T-cell (primary cell): ENCODE results near the gene CCSER1. TPM values are rescaled to one million over a fixed set of nuclear protein-coding genes. Genes with fewer than 3 reads are reported as not detected.
"Not testable (repeated sequence)": the region's sequence is repeated elsewhere in the genome, so short reads cannot be mapped to it uniquely, and the experiment has no call there.

ENCODE experiments used
- ATAC-seq, 4 experiments: fragments of 200-7000 bp in 3 of 4; fragments of 150-1000 bp in 1 of 4; cut with Tn5 transposase; replicated peaks in 1 of 4; 1 replicate in 3 of 4; 2 replicates in 1 of 4; pipeline ENCODE4 v1.10.0; 2021; ENCODE audit warnings: moderate library complexity in 3 of 4, mild to moderate bottlenecking in 2 of 4, moderate number of reproducible peaks in 1 of 4
- CTCF ChIA-PET, 2 donors: fragments of 300-600 bp; sonication (Branson Sonifier 250); formaldehyde crosslinking; loops; one replicate each; lab custom pipeline; 2022; ENCODE audit warnings: antibody characterized with exemption in 2 of 2; lab: Charles Lee
- POLR2A ChIA-PET, 2 donors: fragments of 300-600 bp; sonication (Branson Sonifier 250); formaldehyde crosslinking; loops; one replicate each; lab custom pipeline; 2022; ENCODE audit warnings: antibody characterized with exemption in 2 of 2; lab: Charles Lee
- DNase-seq, 35 experiments: peaks; one replicate each; pipeline versions ENCODE4 v3.0.0 to v3.0.0-alpha.2; 2013 to 2023
- H3K27ac ChIP-seq: one replicate; pipeline ENCODE4 v1.5.1; 2013; ENCODE audit warnings: low read length
- H3K27me3 ChIP-seq, 2 experiments: replicated peaks in 1 of 2; 1 replicate in 1 of 2; 2 replicates in 1 of 2; pipeline versions ENCODE4 v1.6.1 to v1.7.0; 2013; ENCODE audit warnings: low read length in 1 of 2, mixed read lengths in 1 of 2; ENCODE audit not compliant: control insufficient read depth in 2 of 2, insufficient read depth in 2 of 2; ENCODE audit errors: extremely low read depth in 1 of 2
- H3K36me3 ChIP-seq, 2 donors: 1 replicate in 1 of 2; 2 replicates in 1 of 2; pipeline versions ENCODE4 v1.6.1 to v1.7.0; 2013; ENCODE audit warnings: low read length in 1 of 2; ENCODE audit not compliant: control insufficient read depth in 2 of 2, insufficient read depth in 1 of 2; ENCODE audit errors: extremely low read depth in 1 of 2
- H3K4me1 ChIP-seq, 2 experiments: 1 replicate in 1 of 2; 2 replicates in 1 of 2; pipeline versions ENCODE4 v1.6.1 to v1.7.0; 2013; ENCODE audit warnings: low read length in 2 of 2, mixed read lengths in 1 of 2; ENCODE audit not compliant: insufficient read depth in 2 of 2, control insufficient read depth in 1 of 2; ENCODE audit errors: extremely low read depth in 1 of 2
- H3K4me3 ChIP-seq, 2 donors: 1 replicate in 1 of 2; 2 replicates in 1 of 2; pipeline versions ENCODE4 v1.5.1 to v1.7.0; 2013; ENCODE audit warnings: mild to moderate bottlenecking in 2 of 2, low read length in 1 of 2, moderate library complexity in 1 of 2; ENCODE audit not compliant: control insufficient read depth in 1 of 2; ENCODE audit errors: extremely low read depth in 1 of 2
- H3K9me3 ChIP-seq: 2 replicates; pipeline ENCODE4 v1.7.0; 2013
- H3K27ac Mint-ChIP-seq, 2 donors: one replicate each; pipeline ENCODE4 v1.8.0; 2020 to 2021; ENCODE audit warnings: mild to moderate bottlenecking in 2 of 2, mixed read lengths in 2 of 2
- H3K27me3 Mint-ChIP-seq, 2 donors: one replicate each; pipeline ENCODE4 v1.8.0; 2021 to 2022; ENCODE audit warnings: mixed read lengths in 2 of 2
- H3K36me3 Mint-ChIP-seq: one replicate; pipeline ENCODE4 v1.8.0; 2021; ENCODE audit warnings: mixed read lengths
- H3K4me1 Mint-ChIP-seq, 3 donors: one replicate each; pipeline ENCODE4 v1.8.0; 2020 to 2022; ENCODE audit warnings: mixed read lengths in 3 of 3, mild to moderate bottlenecking in 1 of 3
- H3K4me3 Mint-ChIP-seq, 3 donors: one replicate each; pipeline ENCODE4 v1.8.0; 2020 to 2022; ENCODE audit warnings: mild to moderate bottlenecking in 3 of 3, mixed read lengths in 3 of 3, moderate library complexity in 3 of 3
- H3K9me3 Mint-ChIP-seq, 3 donors: one replicate each; pipeline ENCODE4 v1.8.0; 2020 to 2022; ENCODE audit warnings: mixed read lengths in 3 of 3
- WGBS: methylation state at CpG from one replicate; pipeline ENCODE4 v1.1.5; 2013; ENCODE audit warnings: missing lambda C conversion rate; ENCODE audit not compliant: insufficient coverage; 5-methylcytosine and 5-hydroxymethylcytosine counted together
- total RNA-seq, 35 experiments: library from RNA in 6 of 35; stranded (reverse) in 6 of 35; fragments of 120-200 nt in 1 of 35; gene quantifications; one replicate each; pipeline versions ENCODE4 v1.2.1 to v1.2.4 and lab custom pipeline; 2013 to 2026

The CCSER1 gene
- total RNA-seq, 5 donors from 2014 or later (not counting 1 experiment from before 2014, with no cell fraction given), result 0.35 to 1.4 (median 0.98) TPM

GRCh38 chr4:90474484-90474883, 347.3 kb downstream of the CCSER1 start:
- Histone ChIP-seq H3K9me3 (no peaks in the 10 kb centered on the region), H3K27ac (no peak overlapping the region)
- WGBS, result no CpG with 5 or more reads among the region's 1 CpG

DNA sequence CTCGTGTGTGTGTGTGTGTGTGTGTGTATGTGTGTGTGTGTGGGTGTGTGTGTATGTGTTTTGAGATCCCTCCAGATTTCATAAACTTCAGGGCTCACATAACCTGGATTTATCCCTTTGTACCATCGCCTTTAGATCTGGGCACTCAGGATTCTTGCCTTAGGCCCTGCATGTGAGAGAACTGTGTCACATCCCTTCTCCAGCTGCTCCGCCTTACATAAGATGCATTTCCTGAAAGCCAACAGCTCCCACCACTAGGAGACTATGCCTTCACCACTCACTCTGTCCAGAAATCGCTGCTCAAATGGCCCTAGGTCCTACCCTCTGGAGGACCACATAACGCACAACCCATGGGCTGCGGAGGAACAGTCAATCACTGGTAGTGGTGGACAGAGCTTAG, 348.8 kb downstream of the CCSER1 start:
- H3K4me1 Mint-ChIP-seq, result no peaks in the 10 kb centered on the region
- 83% methylated on average over 4 of the region's 6 CpGs for WGBS
- H3K4me1 ChIP-seq, result no peaks in the 10 kb centered on the region
- ChIA-PET CTCF (no interaction called here), POLR2A (no interaction called here)
- H3K36me3 Mint-ChIP-seq, result no peaks in the 10 kb centered on the region
- H3K9me3 ChIP-seq, result no peaks in the 10 kb centered on the region
- no peak overlapping the region for H3K4me3 Mint-ChIP-seq
- ATAC-seq (no peak), DNase-seq (no peak)
- H3K27me3 Mint-ChIP-seq, result no peaks in the 10 kb centered on the region
- H3K4me3 ChIP-seq, result no peak overlapping the region
- peaks cover 0 to 9% (median 2%) of the 10 kb centered on the region in 3 donors for H3K9me3 Mint-ChIP-seq
- no peak overlapping the region for H3K27ac ChIP-seq
- no peaks in the 10 kb centered on the region for H3K36me3 ChIP-seq
- no peak overlapping the region for H3K27ac Mint-ChIP-seq
- no peaks in the 10 kb centered on the region for H3K27me3 ChIP-seq

More at GRCh38 chr4:90474484-90474883, 347.3 kb downstream of the CCSER1 start:
- ATAC-seq (no peak), DNase-seq (no peak)
- H3K36me3 ChIP-seq, result no peaks in the 10 kb centered on the region
- Mint-ChIP-seq H3K36me3 (no peaks in the 10 kb centered on the region), H3K27ac (no peak overlapping the region), H3K4me1 (no peaks in the 10 kb centered on the region), H3K9me3 (peaks cover 0 to 5% (median 1%) of the 10 kb centered on the region in 3 donors), H3K27me3 (no peaks in the 10 kb centered on the region), H3K4me3 (no peak overlapping the region)
- ChIA-PET CTCF (no interaction called here), POLR2A (no interaction called here)
- no peak overlapping the region for H3K4me3 ChIP-seq
- H3K27me3 ChIP-seq, result no peaks in the 10 kb centered on the region
- no peaks in the 10 kb centered on the region for H3K4me1 ChIP-seq

- H3K4me3 ChIP-seq, result no peak overlapping the region
- H3K4me1 Mint-ChIP-seq, result no peaks in the 10 kb centered on the region
- ChIA-PET POLR2A (no interaction called here), CTCF (no interaction called here)
- H3K36me3 ChIP-seq, result no peaks in the 10 kb centered on the region
- no CpG with 5 or more reads among the region's 4 CpGs for WGBS
- H3K27ac ChIP-seq, result no peak overlapping the region
- H3K27me3 ChIP-seq, result no peaks in the 10 kb centered on the region
- no peaks in the 10 kb centered on the region for H3K27me3 Mint-ChIP-seq
- no peak overlapping the region for H3K27ac Mint-ChIP-seq
- H3K4me1 ChIP-seq, result no peaks in the 10 kb centered on the region
- no peaks in the 10 kb centered on the region for H3K36me3 Mint-ChIP-seq
- no peak for ATAC-seq
- peaks cover 0 to 9% (median 3%) of the 10 kb centered on the region in 3 donors for H3K9me3 Mint-ChIP-seq
- no peaks in the 10 kb centered on the region for H3K9me3 ChIP-seq
- no peak overlapping the region for H3K4me3 Mint-ChIP-seq
- DNase-seq, result no peak
Observed at GRCh38 chr4:90476586-90476985, 349.4 kb downstream of the CCSER1 start.

- H3K27ac ChIP-seq, H3K4me3 ChIP-seq, DNase-seq, ATAC-seq, H3K9me3 ChIP-seq, H3K27me3 ChIP-seq, H3K36me3 Mint-ChIP-seq, H3K4me3 Mint-ChIP-seq, H3K4me1 ChIP-seq, H3K27me3 Mint-ChIP-seq, POLR2A ChIA-PET, H3K4me1 Mint-ChIP-seq, H3K27ac Mint-ChIP-seq, CTCF ChIA-PET, H3K36me3 ChIP-seq: not testable (repeated sequence)
- peaks cover 7 to 11% (median 8%) of the 10 kb centered on the region in 3 donors for H3K9me3 Mint-ChIP-seq
- 73% methylated on average over 9 of the region's 9 CpGs for WGBS
Observed at GRCh38 chr4:90484894-90485293, 357.7 kb downstream of the CCSER1 start.

DNA sequence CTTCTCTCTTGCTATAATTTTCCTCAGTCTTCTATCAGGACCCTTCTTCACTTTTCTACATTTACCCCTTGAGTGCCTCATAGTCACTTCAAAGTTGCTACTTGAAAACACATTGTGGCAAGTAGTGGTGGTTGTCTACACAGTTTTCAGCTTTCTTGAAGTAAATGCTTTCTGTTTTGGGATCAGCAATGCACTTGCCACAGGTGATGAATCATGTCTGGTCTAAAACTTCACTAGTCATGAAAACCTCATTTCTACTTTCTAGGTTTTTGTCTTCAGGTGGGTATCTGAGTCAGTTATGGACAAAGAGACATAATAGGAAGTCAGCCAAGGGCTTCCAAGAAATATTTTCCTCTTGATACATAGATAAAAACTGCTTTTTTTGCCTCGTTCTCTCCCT, 359.2 kb downstream of the CCSER1 start:
- no peak overlapping the region for H3K27ac ChIP-seq
- Mint-ChIP-seq H3K27me3 (no peaks in the 10 kb centered on the region), H3K36me3 (no peaks in the 10 kb centered on the region), H3K4me3 (no peak overlapping the region), H3K4me1 (no peaks in the 10 kb centered on the region), H3K9me3 (peaks cover 5 to 8% (median 7%) of the 10 kb centered on the region in 3 donors), H3K27ac (no peak overlapping the region)
- no peaks in the 10 kb centered on the region for H3K27me3 ChIP-seq
- ChIA-PET CTCF (no interaction called here), POLR2A (no interaction called here)
- ATAC-seq (no peak), DNase-seq (no peak)
- H3K4me3 ChIP-seq, result no peak overlapping the region
- no CpG with 5 or more reads among the region's 1 CpG for WGBS
- H3K4me1 ChIP-seq, result no peaks in the 10 kb centered on the region
- no peaks in the 10 kb centered on the region for H3K9me3 ChIP-seq
- H3K36me3 ChIP-seq, result no peaks in the 10 kb centered on the region

- ATAC-seq (no peak), DNase-seq (no peak)
- Histone ChIP-seq H3K4me1 (no peaks in the 10 kb centered on the region), H3K9me3 (no peaks in the 10 kb centered on the region), H3K36me3 (no peaks in the 10 kb centered on the region), H3K27ac (no peak overlapping the region), H3K27me3 (no peaks in the 10 kb centered on the region), H3K4me3 (no peak overlapping the region)
- Mint-ChIP-seq H3K27me3 (no peaks in the 10 kb centered on the region), H3K36me3 (no peaks in the 10 kb centered on the region), H3K4me3 (no peak overlapping the region), H3K4me1 (no peaks in the 10 kb centered on the region), H3K27ac (no peak overlapping the region), H3K9me3 (peaks cover 0 to 8% (median 4%) of the 10 kb centered on the region in 3 donors)
- POLR2A ChIA-PET, result no interaction called here
- WGBS, result no CpG with 5 or more reads among the region's 1 CpG
- CTCF ChIA-PET, result no interaction called here
Observed at GRCh38 chr4:90495211-90495610, 368.0 kb downstream of the CCSER1 start.

DNA sequence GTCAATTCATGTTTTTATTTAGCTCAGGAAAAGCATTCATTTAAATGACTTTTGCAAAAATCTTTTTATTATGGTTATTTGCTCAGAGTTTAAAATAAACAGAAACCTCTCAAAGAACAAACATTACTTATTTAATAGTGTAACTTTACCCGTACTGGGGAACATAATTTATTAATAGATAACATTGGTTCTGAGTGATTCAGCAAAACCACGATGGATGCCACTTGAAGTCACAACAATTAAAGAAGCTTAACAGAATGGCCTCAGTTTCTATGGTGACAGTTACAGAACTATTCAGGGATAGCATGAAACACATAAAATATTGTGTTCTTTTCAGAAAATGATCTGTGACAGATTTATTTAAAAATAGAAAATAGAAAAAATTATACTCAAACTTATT, 368.7 kb downstream of the CCSER1 start:
- no CpG with 5 or more reads among the region's 2 CpGs for WGBS
- no peak overlapping the region for H3K4me3 Mint-ChIP-seq
- CTCF ChIA-PET, result no interaction called here
- Histone ChIP-seq H3K27ac (no peak overlapping the region), H3K4me1 (no peaks in the 10 kb centered on the region), H3K9me3 (no peaks in the 10 kb centered on the region), H3K27me3 (no peaks in the 10 kb centered on the region), H3K4me3 (no peak overlapping the region), H3K36me3 (no peaks in the 10 kb centered on the region)
- H3K4me1 Mint-ChIP-seq, result no peaks in the 10 kb centered on the region
- DNase-seq, result no peak
- H3K36me3 Mint-ChIP-seq, result no peaks in the 10 kb centered on the region
- POLR2A ChIA-PET, result no interaction called here
- H3K27ac Mint-ChIP-seq, result no peak overlapping the region
- H3K27me3 Mint-ChIP-seq, result no peaks in the 10 kb centered on the region
- peaks cover 0 to 8% (median 4%) of the 10 kb centered on the region in 3 donors for H3K9me3 Mint-ChIP-seq
- ATAC-seq, result no peak
